HepG2 (cell line): ENCODE measurements around the gene IL9R. TPM values are rescaled to one million over a fixed set of nuclear protein-coding genes. Genes with fewer than 3 reads are reported as not detected.

ENCODE experiments used
- CSRNP2 ChIP-seq: sonication (generic); formaldehyde crosslinking; conservative IDR thresholded peaks from 2 replicates; pipeline ENCODE4 v1.8.0; 2022; ENCODE audit warnings: low read depth, missing genetic modification reagents
- HNRNPK ChIP-seq: fragments of 200-400 bp; formaldehyde crosslinking; IDR thresholded peaks from 2 replicates; pipeline ENCODE4 v1.6.1; 2018; ENCODE audit warnings: low read length, low read depth, moderate library complexity, mild to moderate bottlenecking; ENCODE audit not compliant: poor library complexity, severe bottlenecking
- ZBTB42 ChIP-seq: sonication (generic); formaldehyde crosslinking; IDR thresholded peaks from 2 replicates; pipeline ENCODE4 v1.5.0; 2020; ENCODE audit warnings: mild to moderate bottlenecking, missing genetic modification reagents
- ZMYM2 ChIP-seq: sonication (generic); formaldehyde crosslinking; IDR thresholded peaks from 2 replicates; pipeline ENCODE4 v1.8.0; 2022; ENCODE audit warnings: mild to moderate bottlenecking, missing genetic modification reagents
- ZNF18 ChIP-seq: sonication (generic); formaldehyde crosslinking; IDR thresholded peaks from 2 replicates; pipeline ENCODE4 v1.8.0; 2022; ENCODE audit warnings: mild to moderate bottlenecking, missing genetic modification reagents; ENCODE audit not compliant: insufficient replicate concordance
- ZNF282 ChIP-seq: fragments of 450-650 bp; IDR thresholded peaks from 2 replicates; pipeline ENCODE4 v1.6.1; 2018; ENCODE audit not compliant: partially characterized antibody
- polyA plus RNA-seq, 8 experiments: library from polyadenylated mRNA; depleted of rRNA in 3 of 8; stranded (reverse) in 7 of 8; unstranded in 1 of 8; fragments of >200 nt; fragmentation: Illumina TruSeq in 4 of 8; extraction: Trizol in 4 of 8; gene quantifications; 2 replicates each; pipeline versions ENCODE4 v1.2.1 to v1.2.3, GENCODE V29; 2011 to 2016; ENCODE audit warnings: low read depth in 4 of 8, missing spikeins in 1 of 8, mixed read lengths in 1 of 8; ENCODE audit not compliant: insufficient read depth in 1 of 8
- total RNA-seq, 5 experiments: library from RNA; depleted of rRNA; stranded (reverse); fragments of >200 nt; fragmentation: Illumina TruSeq; extraction: Trizol; gene quantifications; 2 replicates each; pipeline ENCODE4 v1.2.3, GENCODE V29; 2016; ENCODE audit warnings: low read depth in 1 of 5
- TF ChIP-seq, protein P1 (sequence below): fragments of 450-650 bp; IDR thresholded peaks from 2 replicates; pipeline ENCODE4 v1.6.1; 2017; ENCODE audit warnings: mild to moderate bottlenecking
- TF ChIP-seq, protein P2 (sequence below): sonication (generic); formaldehyde crosslinking; IDR thresholded peaks from 2 replicates; pipeline ENCODE4 v1.4.0; 2020; ENCODE audit warnings: missing genetic modification reagents
- TF ChIP-seq, protein P3 (sequence below): sonication (generic); formaldehyde crosslinking; IDR thresholded peaks from 2 replicates; pipeline ENCODE4 v1.5.0; 2020; ENCODE audit warnings: missing genetic modification reagents
- TF ChIP-seq, protein P4 (sequence below): sonication (generic); formaldehyde crosslinking; IDR thresholded peaks from 2 replicates; pipeline ENCODE4 v1.5.1; 2020; ENCODE audit warnings: missing genetic modification reagents, mild to moderate bottlenecking, borderline replicate concordance

Gene IL9R
- total and polyA plus RNA-seq, 2 of the 13 experiments (the other 11 are each of a cell fraction or from before 2014, with no cell fraction given): not detected

DNA sequence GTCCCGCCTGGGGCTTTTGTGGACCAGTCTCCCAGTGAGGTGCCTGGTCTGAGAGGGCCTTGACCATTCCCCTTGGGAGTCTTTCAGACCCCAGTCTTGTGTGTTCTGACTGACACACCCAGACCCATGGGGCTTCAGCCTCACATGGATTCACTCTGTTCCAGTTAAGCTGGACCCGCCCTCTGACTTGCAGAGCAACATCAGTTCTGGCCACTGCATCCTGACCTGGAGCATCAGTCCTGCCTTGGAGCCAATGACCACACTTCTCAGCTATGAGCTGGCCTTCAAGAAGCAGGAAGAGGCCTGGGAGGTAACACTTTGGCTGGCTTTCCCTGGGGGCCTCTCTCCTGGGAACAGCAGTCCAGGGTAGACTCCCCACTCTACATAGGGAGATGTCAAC is 6.8 kb downstream of the IL9R start (continued):
- TF ChIP-seq CSRNP2 (CRISPR knock-in tag) (no peak), ZNF282 (no peak), HNRNPK (no peak), ZNF18 (CRISPR knock-in tag) (no peak), ZMYM2 (no peak), ZBTB42 (CRISPR knock-in tag) (no peak)
- TF ChIP-seq, protein P1, sequence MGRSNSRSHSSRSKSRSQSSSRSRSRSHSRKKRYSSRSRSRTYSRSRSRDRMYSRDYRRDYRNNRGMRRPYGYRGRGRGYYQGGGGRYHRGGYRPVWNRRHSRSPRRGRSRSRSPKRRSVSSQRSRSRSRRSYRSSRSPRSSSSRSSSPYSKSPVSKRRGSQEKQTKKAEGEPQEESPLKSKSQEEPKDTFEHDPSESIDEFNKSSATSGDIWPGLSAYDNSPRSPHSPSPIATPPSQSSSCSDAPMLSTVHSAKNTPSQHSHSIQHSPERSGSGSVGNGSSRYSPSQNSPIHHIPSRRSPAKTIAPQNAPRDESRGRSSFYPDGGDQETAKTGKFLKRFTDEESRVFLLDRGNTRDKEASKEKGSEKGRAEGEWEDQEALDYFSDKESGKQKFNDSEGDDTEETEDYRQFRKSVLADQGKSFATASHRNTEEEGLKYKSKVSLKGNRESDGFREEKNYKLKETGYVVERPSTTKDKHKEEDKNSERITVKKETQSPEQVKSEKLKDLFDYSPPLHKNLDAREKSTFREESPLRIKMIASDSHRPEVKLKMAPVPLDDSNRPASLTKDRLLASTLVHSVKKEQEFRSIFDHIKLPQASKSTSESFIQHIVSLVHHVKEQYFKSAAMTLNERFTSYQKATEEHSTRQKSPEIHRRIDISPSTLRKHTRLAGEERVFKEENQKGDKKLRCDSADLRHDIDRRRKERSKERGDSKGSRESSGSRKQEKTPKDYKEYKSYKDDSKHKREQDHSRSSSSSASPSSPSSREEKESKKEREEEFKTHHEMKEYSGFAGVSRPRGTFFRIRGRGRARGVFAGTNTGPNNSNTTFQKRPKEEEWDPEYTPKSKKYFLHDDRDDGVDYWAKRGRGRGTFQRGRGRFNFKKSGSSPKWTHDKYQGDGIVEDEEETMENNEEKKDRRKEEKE: no peak
- TF ChIP-seq, protein P2, sequence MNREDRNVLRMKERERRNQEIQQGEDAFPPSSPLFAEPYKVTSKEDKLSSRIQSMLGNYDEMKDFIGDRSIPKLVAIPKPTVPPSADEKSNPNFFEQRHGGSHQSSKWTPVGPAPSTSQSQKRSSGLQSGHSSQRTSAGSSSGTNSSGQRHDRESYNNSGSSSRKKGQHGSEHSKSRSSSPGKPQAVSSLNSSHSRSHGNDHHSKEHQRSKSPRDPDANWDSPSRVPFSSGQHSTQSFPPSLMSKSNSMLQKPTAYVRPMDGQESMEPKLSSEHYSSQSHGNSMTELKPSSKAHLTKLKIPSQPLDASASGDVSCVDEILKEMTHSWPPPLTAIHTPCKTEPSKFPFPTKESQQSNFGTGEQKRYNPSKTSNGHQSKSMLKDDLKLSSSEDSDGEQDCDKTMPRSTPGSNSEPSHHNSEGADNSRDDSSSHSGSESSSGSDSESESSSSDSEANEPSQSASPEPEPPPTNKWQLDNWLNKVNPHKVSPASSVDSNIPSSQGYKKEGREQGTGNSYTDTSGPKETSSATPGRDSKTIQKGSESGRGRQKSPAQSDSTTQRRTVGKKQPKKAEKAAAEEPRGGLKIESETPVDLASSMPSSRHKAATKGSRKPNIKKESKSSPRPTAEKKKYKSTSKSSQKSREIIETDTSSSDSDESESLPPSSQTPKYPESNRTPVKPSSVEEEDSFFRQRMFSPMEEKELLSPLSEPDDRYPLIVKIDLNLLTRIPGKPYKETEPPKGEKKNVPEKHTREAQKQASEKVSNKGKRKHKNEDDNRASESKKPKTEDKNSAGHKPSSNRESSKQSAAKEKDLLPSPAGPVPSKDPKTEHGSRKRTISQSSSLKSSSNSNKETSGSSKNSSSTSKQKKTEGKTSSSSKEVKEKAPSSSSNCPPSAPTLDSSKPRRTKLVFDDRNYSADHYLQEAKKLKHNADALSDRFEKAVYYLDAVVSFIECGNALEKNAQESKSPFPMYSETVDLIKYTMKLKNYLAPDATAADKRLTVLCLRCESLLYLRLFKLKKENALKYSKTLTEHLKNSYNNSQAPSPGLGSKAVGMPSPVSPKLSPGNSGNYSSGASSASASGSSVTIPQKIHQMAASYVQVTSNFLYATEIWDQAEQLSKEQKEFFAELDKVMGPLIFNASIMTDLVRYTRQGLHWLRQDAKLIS (CRISPR knock-in tag): no peak
- TF ChIP-seq, protein P3, sequence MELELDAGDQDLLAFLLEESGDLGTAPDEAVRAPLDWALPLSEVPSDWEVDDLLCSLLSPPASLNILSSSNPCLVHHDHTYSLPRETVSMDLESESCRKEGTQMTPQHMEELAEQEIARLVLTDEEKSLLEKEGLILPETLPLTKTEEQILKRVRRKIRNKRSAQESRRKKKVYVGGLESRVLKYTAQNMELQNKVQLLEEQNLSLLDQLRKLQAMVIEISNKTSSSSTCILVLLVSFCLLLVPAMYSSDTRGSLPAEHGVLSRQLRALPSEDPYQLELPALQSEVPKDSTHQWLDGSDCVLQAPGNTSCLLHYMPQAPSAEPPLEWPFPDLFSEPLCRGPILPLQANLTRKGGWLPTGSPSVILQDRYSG (CRISPR knock-in tag): no peak
- TF ChIP-seq, protein P4, sequence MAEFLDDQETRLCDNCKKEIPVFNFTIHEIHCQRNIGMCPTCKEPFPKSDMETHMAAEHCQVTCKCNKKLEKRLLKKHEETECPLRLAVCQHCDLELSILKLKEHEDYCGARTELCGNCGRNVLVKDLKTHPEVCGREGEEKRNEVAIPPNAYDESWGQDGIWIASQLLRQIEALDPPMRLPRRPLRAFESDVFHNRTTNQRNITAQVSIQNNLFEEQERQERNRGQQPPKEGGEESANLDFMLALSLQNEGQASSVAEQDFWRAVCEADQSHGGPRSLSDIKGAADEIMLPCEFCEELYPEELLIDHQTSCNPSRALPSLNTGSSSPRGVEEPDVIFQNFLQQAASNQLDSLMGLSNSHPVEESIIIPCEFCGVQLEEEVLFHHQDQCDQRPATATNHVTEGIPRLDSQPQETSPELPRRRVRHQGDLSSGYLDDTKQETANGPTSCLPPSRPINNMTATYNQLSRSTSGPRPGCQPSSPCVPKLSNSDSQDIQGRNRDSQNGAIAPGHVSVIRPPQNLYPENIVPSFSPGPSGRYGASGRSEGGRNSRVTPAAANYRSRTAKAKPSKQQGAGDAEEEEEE (CRISPR knock-in tag): no peak
